CD4-positive, alpha-beta T cell treated with Interleukin-10 for 1 hour (primary cell): ENCODE measurements around the gene EMC8.
"Not testable (repeated sequence)": the region's sequence is repeated elsewhere in the genome, so short reads cannot be mapped to it uniquely, and the experiment has no call there.

Experiments used
- DNase-seq: peaks from one replicate; pipeline ENCODE4 v3.0.0-alpha.2; 2020

Gene EMC8

DNA sequence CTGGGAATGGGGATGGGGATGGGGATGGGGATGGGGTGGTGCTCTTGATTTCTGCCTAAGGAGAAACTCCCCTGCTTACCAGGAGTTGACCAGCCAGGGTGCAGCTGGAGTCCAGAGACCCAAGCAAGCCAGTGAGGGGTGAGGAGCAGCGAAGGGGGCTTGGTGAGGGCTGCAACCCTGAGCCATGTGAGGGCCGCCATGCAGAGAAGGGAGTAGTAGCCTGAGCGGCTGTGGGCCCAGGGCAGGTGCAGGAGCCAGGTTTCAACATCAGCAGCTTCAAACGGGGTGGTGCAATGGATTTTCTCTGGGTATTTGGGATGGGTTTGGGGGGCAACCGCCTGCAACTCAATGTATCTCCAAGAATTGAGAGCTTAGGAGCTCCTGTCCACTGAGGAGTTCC, 35.4 kb upstream of the EMC8 start:
- DNase-seq = no peak

- DNase-seq = no peak
These were observed 34.0 kb upstream of the EMC8 start for GRCh38 chr16:85833219-85833920.

DNA sequence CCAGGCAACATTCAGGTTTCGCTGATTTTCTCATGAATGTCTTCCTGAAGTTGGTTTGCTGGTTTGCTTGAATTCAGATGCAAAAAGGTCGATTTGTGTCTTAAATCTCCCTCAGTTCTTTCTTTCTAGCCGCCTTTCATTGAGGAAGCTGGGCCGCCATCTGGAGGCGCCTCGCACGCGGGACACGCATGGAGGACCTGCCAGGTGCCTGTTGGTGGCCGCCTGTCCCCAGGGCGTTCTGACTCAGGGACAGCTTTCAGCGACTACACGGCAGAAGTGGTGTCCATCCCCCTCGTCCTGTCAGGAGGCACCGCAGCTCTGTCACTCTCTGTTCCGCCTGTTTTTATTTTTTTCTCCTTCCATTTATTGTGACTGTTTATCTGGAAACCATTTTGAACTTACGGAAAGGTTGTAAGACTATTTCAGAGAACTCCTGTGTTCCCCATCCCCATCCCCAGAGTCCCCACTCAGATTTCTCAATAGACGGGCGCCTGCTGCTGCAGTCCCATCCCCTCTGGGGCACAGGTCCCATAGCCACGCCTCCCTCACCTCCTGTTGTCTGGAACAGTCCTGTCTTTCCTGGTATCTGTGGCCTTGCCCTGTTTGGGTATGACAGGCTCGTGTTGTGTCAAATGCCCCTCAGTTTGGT, 33.4 kb upstream of the EMC8 start:
- DNase-seq = no peak

GRCh38 chr16:85830821-85831220, 31.5 kb upstream of the EMC8 start:
- DNase-seq = no peak

- no peak for DNase-seq
These were observed 30.6 kb upstream of the EMC8 start for GRCh38 chr16:85829751-85830445.

DNA sequence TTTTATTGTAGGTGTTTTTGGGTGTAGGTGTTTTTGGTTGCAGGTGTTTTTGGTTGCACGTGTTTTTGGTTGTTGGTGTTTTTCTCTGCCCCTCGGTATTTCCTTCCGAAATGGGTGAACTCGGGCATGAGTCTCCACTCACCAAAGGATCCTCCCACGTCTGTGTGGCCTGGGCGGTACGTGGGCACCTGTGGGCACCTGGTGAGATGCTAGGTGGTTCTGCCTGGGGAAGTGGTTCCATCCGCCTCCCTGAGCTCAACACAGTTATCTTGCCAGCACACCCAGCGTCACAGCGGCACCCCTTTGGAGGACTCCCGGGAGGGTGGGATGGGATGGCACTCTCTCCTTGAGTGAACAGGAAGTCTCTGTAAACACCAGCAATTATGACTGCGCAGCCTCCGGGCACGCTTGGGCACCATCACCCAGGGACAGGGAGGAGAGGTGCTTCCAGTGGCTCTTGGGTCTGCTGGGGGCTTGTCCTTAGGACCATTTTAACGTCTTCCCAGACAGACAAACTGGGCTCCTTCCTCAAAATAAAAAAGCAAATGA, 29.9 kb upstream of the EMC8 start:
- DNase-seq = no peak

DNA sequence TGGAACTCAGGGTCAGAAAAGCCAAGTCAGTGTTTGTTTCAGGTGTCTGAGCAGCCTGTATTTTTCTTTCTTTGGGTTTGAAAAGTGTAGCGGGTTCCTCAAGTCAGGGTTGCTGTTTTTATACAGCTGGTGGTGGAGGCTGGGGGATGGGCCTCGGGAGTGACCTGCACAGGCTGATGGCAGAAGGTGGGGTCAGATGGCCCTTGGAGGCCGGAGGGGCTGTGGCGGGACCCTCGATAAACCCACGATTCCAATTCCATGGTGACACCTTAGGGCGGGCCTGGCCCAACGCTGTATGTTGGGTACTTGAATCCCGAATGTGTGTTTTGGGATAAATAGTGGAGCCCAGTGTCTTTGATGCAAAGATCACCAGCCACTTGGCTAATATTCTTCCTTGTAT, 28.8 kb upstream of the EMC8 start:
- DNase-seq = no peak

DNA sequence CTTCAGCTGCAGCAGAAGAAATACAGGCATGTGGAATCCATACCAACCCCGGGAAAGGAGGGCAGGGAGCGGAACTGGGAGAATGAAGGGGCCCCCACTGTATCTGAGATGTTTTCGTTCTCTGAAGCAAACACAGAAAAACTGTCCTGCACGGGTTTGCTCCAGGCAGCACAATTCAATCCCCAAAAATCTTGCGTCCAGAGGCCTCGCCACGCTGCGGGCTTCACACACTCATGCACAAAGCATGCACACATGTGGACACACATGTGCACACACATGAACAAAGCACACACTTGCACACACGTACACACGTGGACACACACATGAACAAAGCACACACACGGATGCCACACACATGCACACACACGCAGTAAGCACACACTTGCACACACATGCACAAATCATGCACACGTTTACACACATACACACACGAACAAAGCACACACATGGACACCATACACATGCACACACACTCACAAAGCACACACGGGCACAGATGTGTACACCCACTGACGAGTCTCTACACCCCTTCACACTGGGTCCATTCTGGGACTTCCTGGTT, 27.4 kb upstream of the EMC8 start:
- no peak for DNase-seq

DNA sequence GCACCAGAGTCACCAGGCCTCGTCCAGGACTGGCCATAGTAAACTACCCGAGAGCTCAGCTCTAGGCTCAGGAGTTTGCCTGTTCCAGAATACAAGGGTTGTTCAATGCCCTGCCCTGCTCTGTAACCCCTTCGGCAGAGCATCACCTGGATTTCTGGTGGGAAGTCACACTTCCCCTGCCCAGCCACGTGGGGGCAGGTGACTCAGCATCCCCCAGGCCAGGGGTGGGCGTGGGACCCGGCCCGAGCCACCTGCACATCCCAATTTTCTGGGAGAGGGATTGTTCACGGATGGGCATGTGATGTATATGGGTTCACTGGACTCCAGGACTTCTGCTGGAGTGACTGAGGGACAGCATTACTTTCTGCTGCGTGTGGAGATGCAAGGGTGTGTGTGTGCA, 26.0 kb upstream of the EMC8 start:
- no peak for DNase-seq

- DNase-seq = no peak
These were observed 25.1 kb upstream of the EMC8 start for GRCh38 chr16:85824161-85825135.

- no peak for DNase-seq
These were observed 24.1 kb upstream of the EMC8 start for GRCh38 chr16:85823328-85823920.

GRCh38 chr16:85822145-85822544, 22.8 kb upstream of the EMC8 start:
- no peak for DNase-seq

DNA sequence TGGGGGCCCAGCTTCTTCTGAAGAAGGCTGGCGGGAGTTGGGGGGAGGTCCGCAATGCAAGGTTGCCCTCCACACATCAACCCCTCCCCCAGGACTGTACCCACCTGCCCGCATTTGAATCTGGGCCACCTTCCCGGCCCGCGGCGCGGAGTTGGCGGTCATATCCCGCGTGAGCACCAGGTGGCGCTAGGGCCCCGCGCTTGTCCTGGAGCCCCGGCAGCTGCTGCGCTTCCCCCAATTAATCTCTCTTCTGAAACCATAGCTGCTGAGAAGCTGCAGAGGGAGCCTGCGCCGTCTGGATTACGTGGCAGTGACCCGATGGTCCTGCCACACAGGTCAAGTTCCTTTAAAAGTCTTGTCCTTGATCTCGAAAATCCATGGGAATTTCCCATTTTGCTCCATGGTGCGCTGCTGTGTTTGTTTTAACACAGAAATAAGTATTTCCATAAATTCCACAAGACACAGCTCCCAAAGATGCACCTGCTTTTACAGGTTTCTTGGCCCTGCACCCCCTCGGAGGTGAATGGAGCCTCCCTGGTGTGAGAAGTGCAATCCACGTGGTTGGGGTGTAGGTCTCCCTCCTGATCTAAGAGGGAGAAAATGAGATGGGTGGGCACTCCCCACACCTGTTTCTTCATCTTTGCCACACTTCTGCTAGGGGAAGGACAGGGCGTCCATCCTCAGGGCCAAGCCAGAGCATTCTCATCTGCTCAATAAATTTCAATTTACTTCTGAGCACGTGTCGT, 22.2 kb upstream of the EMC8 start:
- DNase-seq = peak; percentile 76

GRCh38 chr16:85820604-85821372, 21.4 kb upstream of the EMC8 start:
- DNase-seq = no peak

DNA sequence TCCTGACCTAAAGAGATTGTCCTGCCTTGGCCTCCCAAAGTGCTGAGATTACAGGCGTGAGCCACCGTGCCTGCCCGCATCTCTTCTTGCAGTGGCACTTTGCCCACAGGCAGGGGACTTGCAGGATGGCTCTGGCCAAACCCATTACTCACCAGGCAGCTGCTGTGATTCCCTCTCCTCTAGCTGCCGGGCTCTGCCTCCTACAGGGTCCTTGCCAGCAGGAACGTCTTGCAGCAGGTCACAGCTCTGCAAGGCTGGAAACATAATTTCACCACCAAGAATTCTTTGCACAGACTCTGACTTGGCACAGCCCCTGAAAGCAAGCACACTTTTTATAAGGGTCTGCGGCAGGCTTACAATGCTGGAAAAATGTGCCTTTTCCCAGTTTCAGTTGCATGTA, 20.4 kb upstream of the EMC8 start:
- no peak for DNase-seq

GRCh38 chr16:85819245-85819644, 19.9 kb upstream of the EMC8 start:
- peak; percentile 83 for DNase-seq

DNA sequence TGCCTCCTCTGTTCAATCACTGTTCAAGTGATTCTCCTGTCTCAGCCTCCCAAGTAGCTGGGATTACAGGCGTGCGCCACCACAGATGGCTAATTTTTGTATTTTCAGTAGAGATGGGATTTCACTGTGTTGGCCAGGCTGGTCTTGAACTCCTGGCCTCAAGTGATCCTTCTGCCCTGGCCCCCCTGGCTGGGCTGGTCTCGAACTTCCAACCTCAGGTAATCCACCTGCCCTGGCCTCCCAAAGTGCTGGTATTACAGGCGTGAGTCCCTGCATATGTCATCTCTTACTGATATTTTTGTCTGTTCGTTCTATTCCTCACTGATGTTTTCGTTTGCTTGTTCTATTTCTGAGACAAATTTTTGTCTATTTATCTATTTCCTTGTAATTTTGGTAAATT, 17.9 kb upstream of the EMC8 start:
- DNase-seq = not testable (repeated sequence)

DNA sequence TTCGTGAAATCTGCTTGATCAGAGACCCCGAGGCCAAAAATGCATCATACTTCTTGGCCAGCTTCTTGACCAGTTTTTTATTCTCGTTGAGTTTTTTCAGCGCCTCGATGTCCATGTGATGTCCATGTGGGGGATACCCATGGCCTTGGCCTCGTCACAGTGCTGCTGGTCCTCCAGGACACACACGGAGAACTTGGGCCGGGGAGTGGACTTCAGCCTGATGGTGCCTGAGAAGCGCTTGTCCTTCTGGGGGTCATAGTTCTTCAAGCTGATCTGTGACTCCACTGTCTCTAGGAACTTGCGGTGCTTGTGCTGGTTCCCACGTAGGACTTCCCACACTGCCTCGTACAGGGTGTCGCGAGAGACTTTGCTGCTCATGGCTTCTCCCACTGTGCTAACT, 16.8 kb upstream of the EMC8 start:
- DNase-seq = no peak

DNA sequence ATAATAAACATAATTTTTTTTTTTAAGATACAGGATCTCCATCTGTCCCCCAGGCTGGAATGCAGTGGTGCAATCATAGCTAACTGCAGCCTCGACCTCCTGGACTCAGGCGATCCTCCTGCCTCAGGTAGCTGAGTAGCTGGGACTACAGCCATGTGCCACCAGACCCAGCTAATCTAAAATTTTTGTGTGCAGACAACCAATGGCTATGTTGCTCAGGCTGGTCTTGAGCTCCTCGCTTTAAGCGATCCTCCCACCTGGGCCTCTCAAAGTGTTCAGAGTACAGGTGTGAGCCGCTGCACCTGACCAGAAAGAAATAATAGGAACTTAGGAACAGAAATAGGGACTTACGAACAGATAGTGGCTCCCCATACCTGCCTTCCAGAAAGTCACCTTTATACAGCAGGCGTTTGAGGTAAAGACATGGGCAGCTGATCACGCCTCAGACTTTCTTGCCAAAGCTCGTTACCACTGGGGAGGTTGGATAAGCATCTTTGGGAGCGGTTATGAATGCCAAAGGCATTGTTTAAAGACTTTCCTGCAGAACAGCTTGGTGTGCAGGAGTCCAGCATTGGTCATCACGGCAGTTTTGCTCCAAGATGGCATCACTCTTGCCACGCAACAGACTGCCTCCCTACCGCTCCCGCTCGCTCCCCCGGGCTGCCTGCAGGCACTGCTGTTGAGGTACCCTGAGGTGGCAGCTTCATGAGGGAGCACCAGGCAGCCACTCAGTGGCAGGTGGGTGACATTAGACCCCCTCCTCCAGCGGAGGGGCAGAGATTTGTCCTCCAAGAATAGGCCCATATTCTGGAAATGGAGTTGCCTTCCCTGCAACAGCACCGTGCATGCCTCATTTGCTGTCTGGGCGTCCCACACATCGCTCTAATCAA, 13.7 kb upstream of the EMC8 start:
- no peak for DNase-seq
